Fibroblast of the aortic adventitia (primary cell): ENCODE data around the gene CPO. TPM values are rescaled to one million over a fixed set of nuclear protein-coding genes. Genes with fewer than 3 reads are reported as not detected.
A peak's percentile ranks its signal among the peaks of the same experiment; 100 is the strongest.
"Not testable (repeated sequence)": the region's sequence is repeated elsewhere in the genome, so short reads cannot be mapped to it uniquely, and the experiment has no call there.

Source experiments
- DNase-seq: peaks from one replicate; pipeline ENCODE4 v3.0.0-alpha.2; 2010; ENCODE audit warnings: low read depth
- H3K4me3 ChIP-seq: 2 replicates; pipeline ENCODE4 v1.5.1; 2011; ENCODE audit warnings: low read depth, mild to moderate bottlenecking, control low read depth, low read length, moderate library complexity
- total RNA-seq: library from RNA; depleted of rRNA; stranded (reverse); fragments of >200 nt; gene quantifications from 2 replicates; pipeline ENCODE4 v1.2.3, GENCODE V29; 2012; ENCODE audit warnings: low replicate concordance
- TF ChIP-seq, protein P1 (sequence below): IDR thresholded peaks from 2 replicates; pipeline ENCODE4 v1.5.1; 2011; ENCODE audit warnings: mild to moderate bottlenecking, low read length, control low read depth, inconsistent platforms; ENCODE audit not compliant: insufficient read depth

CPO gene
- total RNA-seq, 1 donor: 0.18 TPM

DNA sequence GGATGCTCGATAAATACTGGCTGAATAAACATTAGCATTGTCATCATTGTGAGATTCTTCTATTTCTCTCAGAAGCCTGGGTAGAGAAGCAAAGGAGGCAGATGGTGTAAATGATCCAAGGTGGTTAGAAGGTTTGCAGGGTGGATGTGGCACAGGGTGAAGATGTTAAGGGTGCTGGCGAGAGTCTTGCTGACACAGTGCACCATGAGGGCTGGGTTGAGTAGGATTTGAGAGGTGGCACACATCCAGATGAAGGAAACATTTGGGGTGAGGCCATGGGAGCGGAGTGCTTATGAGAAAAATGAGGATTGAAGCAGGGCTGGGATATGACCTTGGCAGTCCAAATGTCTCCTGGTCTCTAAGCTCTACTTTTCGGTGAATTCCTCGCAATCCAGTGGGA lies 17.8 kb upstream of the CPO start:
- no peak for DNase-seq
- TF ChIP-seq, protein P1, sequence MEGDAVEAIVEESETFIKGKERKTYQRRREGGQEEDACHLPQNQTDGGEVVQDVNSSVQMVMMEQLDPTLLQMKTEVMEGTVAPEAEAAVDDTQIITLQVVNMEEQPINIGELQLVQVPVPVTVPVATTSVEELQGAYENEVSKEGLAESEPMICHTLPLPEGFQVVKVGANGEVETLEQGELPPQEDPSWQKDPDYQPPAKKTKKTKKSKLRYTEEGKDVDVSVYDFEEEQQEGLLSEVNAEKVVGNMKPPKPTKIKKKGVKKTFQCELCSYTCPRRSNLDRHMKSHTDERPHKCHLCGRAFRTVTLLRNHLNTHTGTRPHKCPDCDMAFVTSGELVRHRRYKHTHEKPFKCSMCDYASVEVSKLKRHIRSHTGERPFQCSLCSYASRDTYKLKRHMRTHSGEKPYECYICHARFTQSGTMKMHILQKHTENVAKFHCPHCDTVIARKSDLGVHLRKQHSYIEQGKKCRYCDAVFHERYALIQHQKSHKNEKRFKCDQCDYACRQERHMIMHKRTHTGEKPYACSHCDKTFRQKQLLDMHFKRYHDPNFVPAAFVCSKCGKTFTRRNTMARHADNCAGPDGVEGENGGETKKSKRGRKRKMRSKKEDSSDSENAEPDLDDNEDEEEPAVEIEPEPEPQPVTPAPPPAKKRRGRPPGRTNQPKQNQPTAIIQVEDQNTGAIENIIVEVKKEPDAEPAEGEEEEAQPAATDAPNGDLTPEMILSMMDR: no peak
- H3K4me3 ChIP-seq: no peak overlapping the region

DNA sequence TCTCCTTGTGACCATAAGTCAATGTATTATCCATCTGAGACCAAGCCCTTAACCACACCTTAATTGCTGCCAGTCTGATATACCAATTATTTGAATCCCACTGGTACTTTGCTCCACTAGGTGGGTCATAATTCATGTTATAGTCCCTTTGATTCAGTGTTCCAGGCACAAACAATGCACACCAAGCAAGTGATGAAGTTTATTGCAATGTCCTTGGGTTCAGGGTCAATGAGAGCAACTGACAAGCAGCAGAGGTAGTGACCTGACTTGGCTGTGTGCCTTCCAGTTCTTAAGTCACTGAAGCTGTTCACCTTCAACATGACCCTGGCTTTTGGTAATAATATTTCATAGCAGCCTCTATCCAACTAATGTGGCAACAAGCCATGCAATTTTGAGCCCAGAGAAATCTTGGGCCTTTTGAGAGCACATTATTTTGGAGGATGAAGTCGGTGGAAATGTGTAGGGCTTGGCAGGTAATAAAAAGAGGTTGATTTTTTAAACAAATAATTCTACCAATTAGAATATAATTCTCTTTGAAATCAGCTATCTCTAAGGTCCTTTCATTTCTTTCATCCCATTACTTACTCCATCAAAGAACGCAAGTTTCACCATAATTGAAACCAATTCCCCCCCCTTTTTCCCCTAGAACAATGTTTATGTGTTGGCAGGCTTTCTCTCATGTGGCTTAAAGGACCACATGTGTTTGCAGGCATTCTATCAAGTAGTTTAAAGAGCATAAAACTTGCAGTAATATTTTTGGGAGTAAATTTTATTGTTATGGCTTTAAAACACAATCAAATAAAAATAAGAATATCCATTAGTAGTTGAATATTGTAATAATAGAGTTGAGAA lies 3.1 kb upstream of the CPO start:
- H3K4me3 ChIP-seq: no peak overlapping the region
- TF ChIP-seq, protein P1: no peak
- peak; percentile 77 for DNase-seq

DNA sequence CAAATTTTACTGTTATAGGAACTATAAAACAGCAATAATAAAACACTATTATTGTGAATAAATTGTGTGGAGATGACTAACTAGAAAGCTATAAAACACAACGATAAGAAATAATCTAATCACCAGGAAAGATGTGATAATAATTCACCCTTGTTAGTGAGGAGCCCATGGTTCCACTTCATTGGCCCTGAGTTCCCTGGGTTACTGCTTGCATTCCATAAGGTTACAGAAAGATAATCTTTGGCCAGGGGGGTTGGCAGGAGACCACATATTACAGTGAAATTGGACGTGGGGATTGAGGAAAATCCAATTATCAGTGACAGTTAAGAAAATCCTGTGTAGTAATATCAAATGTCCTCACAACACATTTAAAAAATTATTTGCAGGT lies 2.5 kb upstream of the CPO start:
- peak; percentile 73 for DNase-seq
- TF ChIP-seq, protein P1: no peak

DNA sequence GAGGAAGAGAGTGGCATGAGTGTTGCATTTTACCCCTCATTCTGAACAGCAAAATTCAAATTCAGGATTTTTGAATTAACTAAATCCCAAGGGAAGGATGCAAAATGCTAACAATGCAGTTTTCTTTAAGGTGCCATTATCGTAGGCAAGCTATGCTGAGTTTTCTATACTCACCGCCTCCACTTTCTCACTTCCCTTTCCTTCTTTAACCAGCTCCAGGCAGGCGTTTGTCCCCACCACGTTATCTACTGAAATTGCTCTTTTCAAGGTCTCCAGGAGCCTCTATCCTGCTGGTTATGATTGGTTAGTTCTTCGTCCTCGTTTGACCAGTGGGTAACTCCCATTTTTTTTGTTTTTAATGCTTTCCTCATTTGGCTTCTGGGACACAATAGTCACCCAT lies 1.8 kb upstream of the CPO start:
- TF ChIP-seq, protein P1: no peak
- DNase-seq: no peak
- H3K4me3 ChIP-seq: no peak overlapping the region

More for the DNA sequence above, 2.5 kb upstream of the CPO start:
- no peak overlapping the region for H3K4me3 ChIP-seq

DNA sequence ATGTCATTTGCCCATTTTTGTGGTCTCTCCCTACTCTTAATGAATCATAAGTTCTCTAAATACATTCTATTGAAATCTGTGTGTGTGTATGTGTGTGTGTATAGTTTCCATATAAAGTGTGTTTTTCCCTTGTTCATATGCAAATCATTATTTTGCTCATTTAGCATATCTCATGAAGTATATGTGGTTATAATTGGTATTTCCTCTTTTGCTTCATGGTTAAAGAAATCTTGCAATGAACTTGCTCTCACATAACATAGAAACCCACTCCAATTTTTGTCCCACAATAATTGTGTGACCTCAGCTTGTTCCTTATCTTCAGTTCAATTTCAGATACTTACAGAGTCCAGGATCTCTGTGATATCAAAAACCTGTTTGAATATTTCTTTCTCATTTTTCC lies 1.2 kb downstream of the CPO start:
- no peak overlapping the region for H3K4me3 ChIP-seq
- no peak for DNase-seq
- TF ChIP-seq, protein P1: no peak

DNA sequence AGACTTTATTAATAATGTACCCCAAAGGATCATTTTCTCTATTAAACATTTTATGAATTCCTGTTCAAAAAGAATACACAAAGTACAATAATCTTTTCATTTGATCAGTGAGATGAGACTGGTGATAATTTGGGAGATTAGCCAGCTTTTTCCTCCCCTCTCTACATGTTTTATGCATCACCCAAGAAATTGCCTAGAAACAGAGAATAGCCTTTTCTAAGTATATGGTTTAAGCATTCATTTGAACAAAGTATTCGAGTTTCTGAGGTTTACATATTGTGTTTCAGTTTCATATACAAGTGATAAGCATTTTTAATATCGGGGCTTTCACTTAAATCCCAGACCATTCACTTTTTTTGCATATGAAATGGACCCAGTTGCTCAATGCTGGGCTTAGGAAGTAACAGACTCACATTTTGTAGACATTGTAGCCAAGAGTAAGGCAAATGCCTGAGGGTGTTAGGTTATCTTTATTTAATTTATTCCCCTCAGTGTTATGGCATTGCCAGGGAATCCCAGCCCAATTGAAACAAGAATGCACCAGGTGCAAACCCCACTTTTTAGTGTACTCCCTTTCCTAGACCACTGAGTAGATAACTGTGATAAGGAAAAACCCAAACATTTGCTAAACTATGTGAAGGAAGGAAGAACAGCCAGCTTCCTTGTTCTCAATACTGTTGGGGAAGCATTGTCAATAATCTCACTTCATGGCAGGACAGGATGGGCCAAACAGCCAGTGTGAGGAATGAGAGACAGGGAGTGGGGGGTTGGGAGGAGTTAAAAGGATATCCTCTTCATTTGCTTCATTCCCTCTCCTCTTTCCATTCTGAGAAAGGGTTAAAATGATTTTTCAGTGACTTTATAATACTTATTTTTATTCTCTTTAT lies 3.5 kb downstream of the CPO start:
- no peak overlapping the region for H3K4me3 ChIP-seq
- TF ChIP-seq, protein P1: no peak
- no peak for DNase-seq

DNA sequence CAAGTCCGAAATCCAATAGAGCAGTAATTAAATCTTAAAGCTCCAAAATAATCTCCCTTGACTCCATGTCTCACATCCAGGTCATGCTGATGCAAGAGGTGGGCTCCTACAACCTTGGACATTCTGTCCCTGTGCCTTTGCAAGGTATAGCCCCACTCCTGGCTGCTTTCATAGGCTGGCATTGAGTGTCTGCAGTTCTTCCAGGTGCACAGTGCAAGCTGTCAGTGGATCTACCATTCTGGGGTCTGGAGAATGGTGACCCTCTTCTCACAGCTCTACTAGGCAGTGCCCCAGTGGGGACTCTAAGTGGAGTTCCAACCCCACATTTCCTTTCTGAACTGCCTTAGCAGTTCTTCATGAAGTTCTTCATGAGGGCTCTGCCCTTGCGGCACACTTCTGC lies 14.1 kb downstream of the CPO start:
- not testable (repeated sequence) for DNase-seq, H3K4me3 ChIP-seq
